Peyer's patch (tissue), 4 donors: ENCODE results near the gene SYCE1L.

Experiments
- POLR2A ChIP-seq, 2 donors: fragments of 450-650 bp; IDR thresholded peaks; one replicate each; pipeline ENCODE4 v1.5.1; 2017; ENCODE audit warnings: antibody characterized with exemption in 2 of 2, mild to moderate bottlenecking in 2 of 2, moderate library complexity in 2 of 2
- TF ChIP-seq, protein P1 (sequence below), 6 experiments: fragments of 450-650 bp in 4 of 6; fragments of 200-600 bp in 2 of 6; sonication (generic) in 1 of 6; IDR thresholded peaks; one replicate each; pipeline ENCODE4 v1.5.1; 2017 to 2019; ENCODE audit warnings: antibody characterized with exemption in 6 of 6, mild to moderate bottlenecking in 3 of 6, moderate library complexity in 1 of 6

DNA sequence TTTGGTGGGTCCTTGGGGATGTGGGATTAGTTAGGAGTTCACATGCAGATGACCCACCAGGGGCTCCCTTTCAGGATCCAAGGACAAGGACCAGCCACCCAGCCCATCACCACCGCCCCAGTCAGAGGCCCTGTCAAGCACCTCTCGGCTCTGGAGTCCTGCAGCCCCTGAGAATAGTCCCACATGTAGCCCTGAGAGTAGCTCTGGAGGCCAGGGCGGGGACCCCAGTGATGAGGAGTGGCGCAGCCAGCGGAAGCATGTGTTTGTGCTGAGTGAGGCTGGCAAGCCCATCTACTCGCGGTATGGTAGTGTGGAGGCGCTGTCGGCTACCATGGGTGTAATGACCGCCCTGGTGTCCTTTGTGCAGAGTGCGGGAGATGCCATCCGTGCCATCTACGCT, 5.8 kb upstream of the SYCE1L start:
- TF ChIP-seq, protein P1, sequence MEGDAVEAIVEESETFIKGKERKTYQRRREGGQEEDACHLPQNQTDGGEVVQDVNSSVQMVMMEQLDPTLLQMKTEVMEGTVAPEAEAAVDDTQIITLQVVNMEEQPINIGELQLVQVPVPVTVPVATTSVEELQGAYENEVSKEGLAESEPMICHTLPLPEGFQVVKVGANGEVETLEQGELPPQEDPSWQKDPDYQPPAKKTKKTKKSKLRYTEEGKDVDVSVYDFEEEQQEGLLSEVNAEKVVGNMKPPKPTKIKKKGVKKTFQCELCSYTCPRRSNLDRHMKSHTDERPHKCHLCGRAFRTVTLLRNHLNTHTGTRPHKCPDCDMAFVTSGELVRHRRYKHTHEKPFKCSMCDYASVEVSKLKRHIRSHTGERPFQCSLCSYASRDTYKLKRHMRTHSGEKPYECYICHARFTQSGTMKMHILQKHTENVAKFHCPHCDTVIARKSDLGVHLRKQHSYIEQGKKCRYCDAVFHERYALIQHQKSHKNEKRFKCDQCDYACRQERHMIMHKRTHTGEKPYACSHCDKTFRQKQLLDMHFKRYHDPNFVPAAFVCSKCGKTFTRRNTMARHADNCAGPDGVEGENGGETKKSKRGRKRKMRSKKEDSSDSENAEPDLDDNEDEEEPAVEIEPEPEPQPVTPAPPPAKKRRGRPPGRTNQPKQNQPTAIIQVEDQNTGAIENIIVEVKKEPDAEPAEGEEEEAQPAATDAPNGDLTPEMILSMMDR (IDR thresholded peaks at IDR 0.05), result no peak
- no peak for TF ChIP-seq POLR2A (IDR thresholded peaks at IDR 0.05)
